ENCODE results near the gene BTBD9. TPM values are rescaled to one million over a fixed set of nuclear protein-coding genes. Genes with fewer than 3 reads are reported as not detected.

The BTBD9 gene
- total and polyA plus RNA-seq, 2 donors (not counting 3 experiments of a cell fraction or from before 2014, with no cell fraction given), result 4.9 to 15.0 TPM

- H3K9me3 ChIP-seq (replicated peaks; ENCODE audit: control insufficient read depth, insufficient read depth, low read length), result no peaks in the 10 kb centered on the region
- no peak overlapping the region for H3K4me3 ChIP-seq (replicated peaks in 1 of 3; ENCODE audit: insufficient read depth in 1 of 3, low read depth in 1 of 3, low read length in 3 of 3)
- no peak for DNase-seq (ENCODE audit: low read depth, low spot score)
- ChIA-PET CTCF (interaction anchor here (1.4 to 1.7 kb wide), 2 partner anchors 18 to 58 kb away, joined by 4 to 5 read pairs; no protein-coding TSS in a partner anchor), POLR2A (no interaction called here)
- no peaks in the 10 kb centered on the region for H3K9me1 ChIP-seq (replicated peaks; ENCODE audit: control insufficient read depth, extremely low read depth, insufficient read depth, low read length)
- H3K79me2 ChIP-seq (ENCODE audit: control insufficient read depth, insufficient read depth, low read length), result no peaks in the 10 kb centered on the region
- H3K4me2 ChIP-seq (ENCODE audit: insufficient read depth, low read length), result no peak overlapping the region
- TF ChIP-seq JUN (IDR thresholded peaks at IDR 0.05; ENCODE audit: borderline replicate concordance, insufficient read depth, insufficient read length, low read depth) (no peak), GATA2 (IDR thresholded peaks at IDR 0.05; ENCODE audit: insufficient read depth, insufficient read length, low read depth, low read length) (no peak), MYC (IDR thresholded peaks at IDR 0.05; ENCODE audit: low read depth, low read length) (no peak), MAX (IDR thresholded peaks at IDR 0.05; ENCODE audit: insufficient read depth, insufficient read length) (no peak), POLR2AphosphoS5 (IDR thresholded peaks at IDR 0.05; ENCODE audit: insufficient read depth, low read depth, low read length) (no peak), EZH2 (IDR thresholded peaks at IDR 0.05; ENCODE audit: borderline replicate concordance, low read depth, low read length, severe bottlenecking) (no peak), FOS (IDR thresholded peaks at IDR 0.05; ENCODE audit: borderline replicate concordance, insufficient read depth, low read length) (no peak), CTCF (IDR thresholded peaks at IDR 0.05; ENCODE audit: extremely low read depth in 1 of 2, insufficient read depth in 1 of 2, low read depth in 1 of 2, low read length in 2 of 2) (no peak)
- H3K36me3 ChIP-seq (ENCODE audit: control insufficient read depth in 2 of 2, extremely low read depth in 1 of 2, insufficient read depth in 2 of 2, low read length in 2 of 2), result no peaks in the 10 kb centered on the region
- FAIRE-seq, result no peak
- H3K27ac ChIP-seq (ENCODE audit: insufficient read depth, low read depth, low read length), result no peak overlapping the region
- no TSS peak for BruUV-seq (replicated peaks)
- no peak overlapping the region for H3K9ac ChIP-seq (replicated peaks; ENCODE audit: extremely low read depth, insufficient read depth, low read length)
- dilution Hi-C loops (cut with MboI; ENCODE audit: extremely low pct_ligation_motif_present, low sequenced_read_pairs), result no loop called here
- H3K4me1 ChIP-seq (ENCODE audit: control insufficient read depth, extremely low read depth, insufficient read depth, low read length), result no peaks in the 10 kb centered on the region
- no peaks in the 10 kb centered on the region for H3K27me3 ChIP-seq (ENCODE audit: control insufficient read depth in 2 of 2, insufficient read depth in 2 of 2, low read length in 2 of 2)
- intact Hi-C loops (cut with micrococcal nuclease), result no loop called here
- H2AFZ ChIP-seq (ENCODE audit: low read depth, low read length), result no peak overlapping the region
- H4K20me1 ChIP-seq (replicated peaks; ENCODE audit: control insufficient read depth, extremely low read depth, insufficient read depth, low read length), result no peaks in the 10 kb centered on the region
Observed at GRCh38 chr6:38512211-38512610, 127.5 kb downstream of the BTBD9 start.

All from endothelial cell of umbilical vein (primary cell).